HG02938 (cell line): ENCODE measurements around the gene TTC7B.

Experiments used
- ATAC-seq: cut with Tn5 transposase; IDR thresholded peaks from one replicate; pipeline ENCODE4 v1.9.1; 2021; ENCODE audit warnings: mild to moderate bottlenecking, moderate library complexity; ENCODE audit not compliant: unreplicated experiment

The TTC7B gene

DNA sequence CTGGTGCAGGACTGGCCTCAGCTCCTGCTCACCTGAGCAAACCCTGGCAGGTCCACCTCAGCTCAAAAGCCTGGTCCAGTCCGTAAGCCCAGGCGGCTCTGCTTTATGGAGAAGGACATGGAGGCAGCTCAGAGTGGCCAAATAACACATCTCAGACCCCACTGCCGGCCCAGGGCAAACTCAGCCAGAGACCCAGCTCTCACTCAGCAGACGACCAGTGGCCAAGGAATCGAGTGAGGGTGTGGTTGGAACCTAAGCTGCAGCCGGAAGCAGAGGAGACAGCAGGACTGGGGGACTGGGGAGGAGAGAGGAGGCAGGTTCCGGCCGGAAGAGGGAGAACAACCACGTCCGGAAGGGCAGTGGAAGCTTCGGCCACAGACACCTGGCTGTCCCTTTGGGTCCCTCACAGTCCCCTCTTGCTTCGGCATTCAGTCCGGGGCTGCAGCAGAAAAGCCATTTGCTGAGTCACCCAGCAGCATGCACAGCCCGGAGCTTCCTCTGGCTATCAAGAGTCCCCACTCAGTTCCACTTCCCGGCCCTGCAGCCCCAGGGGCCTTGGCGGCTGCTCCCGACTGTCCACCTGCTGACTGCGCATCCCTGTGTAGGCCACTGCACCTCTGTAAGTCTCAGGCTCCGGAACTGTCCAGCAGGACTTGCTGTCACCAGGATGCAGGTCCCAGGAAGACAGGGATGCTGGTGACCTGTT, 315.4 kb downstream of the TTC7B start:
- no peak for ATAC-seq

DNA sequence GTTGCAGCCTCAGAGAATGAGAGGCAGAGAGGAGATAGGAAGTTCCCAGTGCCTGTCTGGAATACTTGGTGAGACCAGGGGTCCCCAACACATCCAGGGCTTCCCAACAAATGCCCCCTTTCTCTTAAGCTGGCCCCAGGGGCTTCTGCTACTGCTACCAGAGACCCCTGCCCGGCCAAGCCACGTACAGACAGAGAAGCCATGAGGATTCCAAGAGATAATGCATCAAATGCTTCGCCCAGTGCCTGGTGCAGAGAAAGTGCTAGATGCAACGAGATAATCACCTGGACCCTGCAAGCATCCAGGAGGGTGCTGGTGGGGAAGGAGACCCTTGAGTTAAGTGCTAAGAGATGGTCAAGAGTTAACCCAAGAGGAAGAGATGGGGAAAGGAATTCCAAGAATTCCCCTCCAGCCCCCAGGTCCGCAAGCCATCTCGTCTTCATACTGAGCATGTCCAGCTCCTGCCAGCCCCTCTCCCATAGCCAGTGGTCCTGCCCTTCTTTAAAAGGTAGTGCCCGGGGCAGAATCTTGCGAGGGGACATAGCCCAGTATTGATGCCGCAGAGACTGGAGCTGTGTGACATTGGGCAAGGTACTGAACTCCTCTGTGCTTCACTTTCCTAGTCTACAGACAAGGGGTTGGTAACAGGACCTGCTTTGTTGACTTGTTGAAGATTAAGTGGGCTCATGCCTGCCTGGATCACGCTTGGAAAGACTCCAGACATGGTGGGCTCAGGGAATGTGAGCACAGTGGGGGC, 316.1 kb downstream of the TTC7B start:
- ATAC-seq = no peak

DNA sequence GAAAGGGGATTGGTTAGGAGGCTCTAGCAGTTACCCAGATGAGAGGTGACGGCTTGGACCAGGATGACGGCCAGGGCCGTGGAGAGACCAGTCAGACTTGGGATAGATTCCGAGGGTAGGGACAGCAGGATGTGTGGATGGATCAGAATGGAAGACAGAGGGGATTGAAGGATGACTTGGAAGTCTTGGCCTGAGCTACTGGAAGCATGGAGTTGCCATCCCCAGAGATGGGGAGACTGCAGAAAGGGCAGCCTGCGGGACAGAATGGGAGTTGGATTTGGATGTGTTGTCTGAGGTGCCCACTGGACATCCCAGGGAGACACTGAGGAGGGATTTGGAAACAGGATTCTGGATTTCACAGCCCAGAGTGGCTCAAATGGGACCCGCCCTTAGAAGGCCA, 317.1 kb downstream of the TTC7B start:
- ATAC-seq = no peak

DNA sequence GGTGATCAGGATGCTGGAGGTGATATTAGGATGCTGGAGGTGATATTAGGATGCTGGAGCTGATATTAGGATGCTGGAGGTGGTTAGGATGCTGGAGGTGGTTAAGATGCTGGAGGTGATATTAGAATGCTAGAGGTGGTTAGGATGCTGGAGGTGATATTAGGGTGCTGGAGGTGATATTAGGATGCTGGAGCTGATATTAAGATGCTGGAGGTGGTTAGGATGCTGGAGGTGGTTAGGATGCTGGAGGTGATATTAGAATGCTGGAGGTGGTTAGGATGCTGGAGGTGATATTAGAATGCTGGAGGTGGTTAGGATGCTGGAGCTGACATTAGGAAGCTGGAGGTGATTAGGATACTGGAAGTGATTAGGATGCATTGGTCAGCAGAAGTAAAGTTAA, 318.0 kb downstream of the TTC7B start:
- no peak for ATAC-seq

DNA sequence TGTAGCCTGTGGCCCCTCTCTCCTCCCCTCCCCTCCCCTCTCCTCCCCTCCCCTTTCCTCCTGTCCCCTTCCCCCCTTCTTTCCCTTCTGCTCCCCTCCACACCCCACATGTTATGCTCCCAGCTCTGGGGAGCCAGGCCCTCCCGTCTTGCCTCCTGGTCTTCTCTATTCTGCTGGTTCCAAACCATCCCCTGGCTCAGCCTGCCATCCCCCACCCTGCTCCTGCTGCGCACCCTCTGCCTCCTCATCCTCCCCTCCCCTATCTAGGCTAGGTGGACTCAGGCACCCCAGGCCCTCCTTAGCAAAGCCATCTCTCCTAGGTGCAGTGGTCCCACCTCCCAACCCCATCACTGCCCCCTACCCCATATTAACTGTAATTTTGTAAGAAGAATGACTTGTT, 319.9 kb downstream of the TTC7B start:
- ATAC-seq = no peak

DNA sequence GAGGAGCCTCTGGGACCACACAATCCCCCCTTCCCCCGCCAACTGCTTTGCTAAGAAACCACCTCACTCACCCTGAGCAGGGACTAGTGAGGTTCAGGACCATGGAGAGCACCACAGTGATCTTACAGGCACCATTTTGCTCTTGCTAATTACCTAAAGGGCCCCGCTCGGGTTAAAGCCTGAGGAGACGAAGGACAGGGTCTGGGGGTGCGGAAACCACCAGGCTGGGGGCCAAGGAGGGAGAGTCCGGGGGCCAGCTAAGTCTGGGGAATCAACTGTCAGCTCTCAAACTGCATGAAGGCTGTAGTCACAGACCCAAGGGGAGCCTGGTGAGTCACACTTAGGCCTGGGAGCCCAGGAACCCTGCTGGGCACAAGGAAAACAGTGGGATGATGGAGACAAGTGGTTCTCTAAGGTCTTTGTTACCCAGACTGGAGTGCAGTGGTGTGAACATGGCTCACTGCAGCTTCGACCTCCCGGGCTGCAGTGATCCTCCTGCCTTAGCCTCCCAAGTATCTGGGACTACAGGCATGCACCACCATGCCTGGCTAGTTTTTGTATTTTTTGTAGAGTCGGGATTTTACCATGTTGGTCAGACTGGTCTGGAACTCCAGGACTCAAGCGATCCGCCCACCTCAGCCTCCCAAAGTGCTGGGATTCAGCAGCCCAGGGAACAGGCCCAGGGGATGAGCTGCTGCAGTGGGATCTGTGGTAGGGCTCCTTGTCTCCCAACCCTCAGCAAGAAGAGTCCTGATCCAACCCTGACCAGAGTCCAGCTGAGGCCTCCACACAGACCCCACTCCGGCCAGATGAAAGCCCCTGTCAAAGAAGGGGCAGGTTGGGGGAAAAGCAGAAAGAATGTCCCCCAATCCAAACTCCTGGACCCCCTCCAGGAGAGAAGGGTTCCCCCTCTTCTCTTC, 320.6 kb downstream of the TTC7B start:
- no peak for ATAC-seq

DNA sequence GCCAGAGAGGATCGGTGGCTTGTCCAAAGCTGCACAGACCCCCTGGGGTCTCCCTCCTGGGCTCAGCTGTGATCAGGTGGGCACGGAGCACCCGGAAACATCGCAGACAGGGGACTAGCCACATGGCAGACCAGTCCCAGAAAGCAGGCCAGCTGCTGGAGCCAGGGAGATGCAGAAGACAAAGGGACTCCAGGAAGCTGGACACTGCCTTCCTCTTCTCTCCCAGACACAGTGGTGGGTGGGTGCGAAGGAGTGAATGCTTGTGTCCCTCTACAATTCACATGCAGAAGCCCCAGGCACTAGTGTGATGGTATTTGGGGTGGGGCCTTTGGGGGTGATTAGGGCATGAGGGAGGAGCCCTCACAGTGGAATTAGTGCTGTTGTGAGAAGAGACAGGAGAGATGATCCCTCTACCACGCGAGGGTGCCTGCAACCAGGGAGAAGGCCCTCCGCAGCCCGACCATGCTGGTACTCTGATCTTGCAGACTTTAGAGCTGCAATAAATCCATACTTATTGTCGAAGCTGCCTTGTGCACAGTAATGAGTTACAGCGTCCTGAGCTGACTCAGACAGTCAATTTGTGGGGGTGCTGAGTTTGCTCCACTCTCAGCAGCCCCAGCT, 324.2 kb downstream of the TTC7B start:
- ATAC-seq = no peak

DNA sequence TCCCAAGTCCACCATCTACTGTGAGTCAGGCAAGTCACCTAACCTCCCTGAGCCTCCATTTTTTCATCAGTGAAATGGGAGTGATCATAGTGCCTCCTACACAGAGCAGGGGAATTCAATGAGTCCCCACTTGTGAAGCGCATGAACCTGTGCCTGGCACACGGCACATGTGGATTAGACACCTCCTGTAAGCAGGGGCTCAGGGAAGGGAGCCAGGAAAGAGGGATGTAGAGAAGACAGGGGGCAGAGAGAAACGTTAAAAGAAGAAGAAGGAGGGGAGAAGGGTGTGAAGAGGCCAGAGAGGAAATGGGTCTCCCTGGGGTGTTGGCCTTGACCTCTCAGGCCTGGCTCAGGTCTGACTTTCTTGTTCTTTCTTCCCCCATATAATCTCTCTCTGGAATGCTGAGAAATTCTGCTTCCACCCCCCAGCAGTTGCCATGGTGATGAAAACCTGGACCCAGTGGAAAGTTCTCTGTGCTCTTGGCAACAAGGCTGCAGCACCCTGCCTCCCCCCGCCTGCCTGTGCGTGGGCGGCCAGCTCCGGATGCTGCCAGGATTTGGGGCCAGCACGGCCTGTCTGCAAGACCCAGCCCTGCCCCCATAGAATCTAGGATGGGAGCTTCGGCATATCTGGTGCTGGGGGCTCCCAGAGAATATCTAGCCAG, 324.9 kb downstream of the TTC7B start:
- no peak for ATAC-seq

DNA sequence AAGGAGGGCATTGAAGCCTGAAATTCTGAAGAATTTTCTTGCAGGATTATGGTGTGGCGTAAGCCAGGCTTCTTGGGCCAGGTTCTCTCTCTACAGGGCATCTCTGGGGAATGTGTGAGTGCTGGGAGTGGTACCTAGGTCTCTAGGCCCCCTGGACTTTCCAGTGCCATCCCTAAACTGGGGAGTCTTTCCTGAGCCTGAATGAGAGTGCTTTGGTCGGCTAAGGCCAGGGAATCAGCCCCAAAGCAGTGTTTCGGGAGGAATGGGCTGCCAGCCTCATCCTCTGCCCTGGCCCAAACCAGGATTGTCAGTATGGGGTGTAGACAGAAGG, 325.5 kb downstream of the TTC7B start:
- no peak for ATAC-seq

DNA sequence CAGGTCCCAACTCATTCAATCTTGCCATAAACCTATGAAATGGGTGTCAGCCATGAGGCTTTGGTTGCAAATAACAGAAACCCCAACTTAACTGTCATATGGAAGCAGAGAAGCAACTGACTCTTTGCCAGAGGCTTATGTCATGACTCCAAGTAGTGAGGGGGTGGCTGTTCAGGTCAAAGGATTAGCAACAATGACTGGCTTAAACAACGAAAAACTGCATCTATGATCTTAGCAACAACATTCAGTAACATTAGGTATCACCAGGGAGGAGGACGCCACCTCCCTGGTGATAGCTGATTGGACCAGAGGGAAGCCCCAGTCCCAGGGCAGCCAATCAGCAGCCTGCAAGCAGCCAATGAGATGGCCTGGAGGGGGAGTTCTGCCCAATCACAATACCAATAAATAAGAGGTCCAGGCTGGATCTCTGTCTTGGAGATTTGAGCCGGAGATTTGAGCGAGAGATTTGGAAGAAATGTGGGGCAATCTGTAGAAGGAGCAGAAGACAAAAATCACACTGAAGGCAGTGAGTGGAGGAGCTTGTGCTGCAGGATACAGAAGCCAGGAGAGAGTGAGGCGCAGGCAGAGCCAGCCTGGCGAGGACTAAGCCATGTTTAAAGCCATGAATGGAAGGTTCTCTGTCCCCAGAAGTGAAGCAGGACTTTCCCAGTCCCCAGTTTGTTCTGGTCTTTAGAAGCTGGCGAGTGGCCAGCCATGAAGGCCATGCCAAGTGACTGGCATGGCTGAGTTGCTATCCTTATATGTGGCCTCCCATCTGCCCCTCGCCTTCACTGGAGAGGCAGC, 326.1 kb downstream of the TTC7B start:
- ATAC-seq = no peak

DNA sequence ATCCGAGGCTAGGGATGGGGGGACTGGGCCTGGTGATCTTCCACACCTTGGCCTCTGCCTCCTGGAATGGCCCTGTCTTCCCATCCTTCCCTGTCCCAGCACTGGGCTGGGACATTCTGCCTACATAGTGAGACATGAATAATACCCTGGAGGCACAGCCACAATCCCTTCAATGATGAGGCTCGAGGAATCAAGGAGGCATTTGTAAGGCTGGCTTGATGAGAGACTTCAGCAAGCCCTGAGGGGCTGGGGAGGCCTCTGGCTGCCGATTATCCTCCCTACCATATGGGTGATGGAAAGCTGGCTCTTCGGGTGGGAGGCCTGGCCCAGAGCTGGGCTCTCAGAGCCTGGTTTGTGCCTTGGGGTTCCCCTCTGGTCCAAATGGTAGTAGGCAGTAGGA, 326.9 kb downstream of the TTC7B start:
- no peak for ATAC-seq

DNA sequence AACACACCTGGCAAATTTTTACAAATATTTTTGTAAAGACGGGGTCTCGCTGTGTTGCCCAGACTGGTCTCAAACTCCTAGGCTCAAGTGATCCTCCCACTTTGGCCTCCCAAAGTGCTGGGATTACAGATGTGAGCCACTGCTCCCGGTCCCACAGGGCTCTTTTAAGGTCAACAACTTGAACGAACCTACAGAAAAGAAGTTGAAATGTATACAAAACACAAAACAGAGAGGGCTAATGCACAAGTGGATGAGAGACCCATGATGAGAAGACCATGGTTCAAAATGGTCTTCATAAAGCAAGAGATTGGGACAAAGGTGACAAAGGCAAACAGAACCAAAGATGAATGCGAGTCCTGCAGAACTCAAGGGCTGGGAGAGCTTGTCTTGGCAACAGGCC, 328.0 kb downstream of the TTC7B start:
- ATAC-seq = no peak

DNA sequence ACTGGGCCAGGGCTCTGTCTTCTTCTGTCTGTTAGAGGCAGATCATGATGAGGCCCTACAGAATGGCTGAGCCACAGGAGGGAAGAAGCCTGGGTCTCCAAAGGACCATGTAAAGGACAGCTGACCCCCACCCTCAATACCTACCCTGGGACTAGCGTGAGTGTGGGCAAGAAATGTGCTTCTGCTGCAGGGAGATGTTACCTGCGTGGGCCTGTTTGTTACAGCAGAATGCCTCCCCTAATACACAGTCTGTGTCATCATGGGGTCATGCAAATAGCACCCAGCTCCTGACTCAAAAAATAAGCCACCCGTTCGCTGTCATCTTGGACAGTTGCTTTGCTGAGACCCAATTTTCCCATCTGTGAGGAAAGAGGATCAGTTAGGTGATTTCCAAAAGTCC, 328.8 kb downstream of the TTC7B start:
- no peak for ATAC-seq

DNA sequence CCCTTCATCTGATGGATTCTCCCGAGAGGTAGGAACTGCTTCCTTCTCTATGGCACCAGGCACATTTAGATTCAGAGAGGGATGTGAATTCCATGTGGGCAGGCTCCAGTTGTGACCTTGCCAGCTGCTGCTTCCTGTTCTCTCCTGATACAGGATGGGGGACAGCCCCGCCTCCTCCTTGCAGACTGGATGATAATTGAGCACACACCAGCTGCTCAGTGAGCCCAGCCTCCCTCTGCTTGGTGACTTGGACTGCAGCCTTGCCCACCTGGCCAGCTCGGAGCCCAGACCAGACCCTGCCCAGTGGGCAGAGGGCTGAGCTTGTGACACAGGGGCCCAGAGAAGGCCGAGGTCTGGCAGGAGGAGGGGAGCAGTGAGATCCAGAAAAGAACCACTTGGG, 329.2 kb downstream of the TTC7B start:
- ATAC-seq = no peak

DNA sequence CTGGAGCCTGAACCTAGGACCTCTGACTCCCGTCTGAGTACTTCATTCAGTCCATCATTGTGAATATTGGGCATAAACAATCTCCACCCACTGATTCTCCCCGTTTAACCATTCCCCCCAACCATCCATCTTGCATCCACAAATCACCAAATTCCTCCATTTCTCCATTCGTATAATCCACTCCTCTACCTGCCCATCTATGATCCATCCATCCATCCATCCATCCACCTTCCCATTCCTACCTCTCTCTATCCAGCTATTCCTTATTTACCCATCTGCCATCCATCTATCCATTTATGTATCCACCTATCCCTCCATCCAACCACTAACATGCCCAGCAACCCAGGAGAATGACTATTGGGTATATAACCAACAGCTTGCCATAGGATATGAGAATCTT, 331.9 kb downstream of the TTC7B start:
- no peak for ATAC-seq

DNA sequence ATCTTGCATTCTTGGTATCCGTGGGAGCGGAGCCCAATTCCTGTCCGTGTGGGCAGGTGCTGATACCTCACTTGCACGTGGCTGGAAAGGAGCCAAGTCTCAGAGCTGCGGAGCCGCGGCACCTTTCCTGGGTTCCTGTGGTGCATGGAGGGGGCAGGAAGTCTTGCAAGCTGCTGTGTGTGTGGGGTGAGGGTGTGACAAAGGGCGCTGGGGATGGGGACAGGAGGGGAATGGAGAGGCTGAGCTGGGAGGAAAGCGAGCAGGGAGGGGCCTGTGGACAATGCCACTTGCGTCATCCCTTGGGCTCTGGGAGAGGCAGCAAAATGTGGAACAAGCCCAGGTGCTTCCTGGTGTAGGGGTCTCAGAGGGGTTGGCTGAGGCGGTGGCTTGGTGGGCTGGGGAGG, 332.7 kb downstream of the TTC7B start:
- no peak for ATAC-seq

DNA sequence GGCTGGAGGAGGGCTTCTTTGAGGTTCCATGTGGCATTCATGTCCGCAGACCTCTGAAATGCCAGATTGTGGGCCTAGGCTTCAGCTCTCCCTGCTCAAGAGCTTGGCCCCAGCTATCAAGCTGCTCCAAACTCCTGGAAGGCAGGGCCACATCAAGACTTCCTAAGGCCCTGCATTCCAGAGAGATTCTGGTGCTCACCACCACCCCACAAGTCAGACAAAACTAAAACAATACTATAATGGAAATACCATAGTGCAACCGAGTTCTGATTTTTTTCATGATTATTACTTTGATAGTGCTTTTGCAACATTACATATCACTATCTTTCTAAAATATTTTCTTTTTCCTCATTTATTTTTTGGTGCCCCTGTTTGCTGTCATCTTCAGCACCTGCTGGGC, 333.1 kb downstream of the TTC7B start:
- ATAC-seq = no peak

DNA sequence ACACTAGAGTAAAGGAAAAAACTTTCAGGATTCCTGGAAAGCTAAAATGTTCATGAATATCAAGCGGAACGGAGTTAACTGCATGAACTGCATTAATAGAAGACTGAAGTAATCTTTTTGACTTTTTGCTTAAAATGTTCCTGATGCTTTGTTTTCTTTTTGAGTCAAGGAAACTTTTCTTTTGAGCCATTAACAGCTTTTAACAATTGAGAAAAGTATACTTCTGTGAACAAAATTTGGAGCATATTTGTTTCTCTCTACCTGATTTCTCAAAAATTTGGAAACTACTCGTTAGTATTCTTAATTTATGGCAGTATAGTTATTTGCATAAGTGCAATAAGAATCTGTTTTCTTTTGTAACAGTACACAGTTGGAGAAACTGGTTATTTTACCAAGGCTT, 340.9 kb downstream of the TTC7B start:
- ATAC-seq = no peak
